Neural cell (in vitro differentiated cells): ENCODE results near the gene SHF. TPM values are rescaled to one million over a fixed set of nuclear protein-coding genes. Genes with fewer than 3 reads are reported as not detected.

Source experiments
- H2AFZ ChIP-seq: fragments of 200-600, 300-800 bp; sonication (generic), shearing (Covaris generic); 2 replicates; pipeline ENCODE4 v1.6.0; 2014; ENCODE audit warnings: low read depth, mild to moderate bottlenecking, antibody characterized with exemption, low read length, moderate library complexity
- H3F3A ChIP-seq: fragments of 200-600 bp; shearing (Covaris generic); 2 replicates; pipeline ENCODE4 v1.6.1; 2016; ENCODE audit warnings: mild to moderate bottlenecking, moderate library complexity, mixed read lengths, antibody characterized with exemption, low read length; ENCODE audit not compliant: insufficient read depth, poor library complexity, severe bottlenecking
- H3K27ac ChIP-seq: fragments of 200-600, 300-800 bp; sonication (generic), shearing (Covaris generic); 2 replicates; pipeline ENCODE4 v1.5.1; 2014; ENCODE audit warnings: mild to moderate bottlenecking, low read length, moderate library complexity
- H3K27me3 ChIP-seq: fragments of 300-800, 200-600 bp; sonication (generic), shearing (Covaris generic); 2 replicates; pipeline ENCODE4 v1.6.0; 2014; ENCODE audit warnings: mild to moderate bottlenecking, low read depth, low read length, moderate library complexity; ENCODE audit not compliant: insufficient read depth
- H3K36me3 ChIP-seq: fragments of 300-800, 200-600 bp; sonication (generic), shearing (Covaris generic); 2 replicates; pipeline ENCODE4 v1.5.1; 2014; ENCODE audit warnings: mild to moderate bottlenecking, antibody characterized with exemption, low read length, moderate library complexity; ENCODE audit not compliant: insufficient read depth
- H3K4me2 ChIP-seq: fragments of 300-800, 200-600 bp; sonication (generic), shearing (Covaris generic); 2 replicates; pipeline ENCODE4 v1.6.0; 2014; ENCODE audit warnings: mild to moderate bottlenecking, low read length
- H3K4me3 ChIP-seq: fragments of 300-800, 200-600 bp; sonication (generic), shearing (Covaris generic); 2 replicates; pipeline ENCODE4 v1.5.1; 2014; ENCODE audit warnings: mild to moderate bottlenecking, low read length, moderate library complexity
- H3K79me2 ChIP-seq: fragments of 200-600 bp; shearing (Covaris generic); replicated peaks from 2 replicates; pipeline ENCODE4 v1.6.0; 2014; ENCODE audit warnings: mild to moderate bottlenecking, low read length, moderate library complexity; ENCODE audit not compliant: insufficient read depth
- H3K9ac ChIP-seq: fragments of 300-800, 200-600 bp; sonication (generic), shearing (Covaris generic); 2 replicates; pipeline ENCODE4 v1.6.1; 2016; ENCODE audit warnings: mild to moderate bottlenecking, low read length, mixed read lengths
- H3K9me2 ChIP-seq: fragments of 200-600 bp; shearing (Covaris generic); 2 replicates; pipeline ENCODE4 v1.6.1; 2016; ENCODE audit warnings: mild to moderate bottlenecking, low read length, mixed read lengths; ENCODE audit not compliant: insufficient read depth
- H3K9me3 ChIP-seq: fragments of 200-600, 300-800 bp; sonication (generic), shearing (Covaris generic); 2 replicates; pipeline ENCODE4 v1.6.1; 2016; ENCODE audit warnings: mild to moderate bottlenecking, mixed run types, low read length, moderate library complexity, mixed read lengths
- H4K20me1 ChIP-seq: fragments of 200-600 bp; shearing (Covaris generic); 2 replicates; pipeline ENCODE4 v1.6.1; 2016; ENCODE audit warnings: mild to moderate bottlenecking, mixed run types; ENCODE audit not compliant: insufficient read depth
- CTCF ChIP-seq: fragments of 450-650 bp; IDR thresholded peaks from 2 replicates; pipeline ENCODE4 v1.5.1; 2014; ENCODE audit warnings: antibody characterized with exemption, mild to moderate bottlenecking, moderate library complexity; ENCODE audit not compliant: poor library complexity, severe bottlenecking
- EP300 ChIP-seq: fragments of 450-650 bp; conservative IDR thresholded peaks from 2 replicates; pipeline ENCODE4 v1.6.1; 2014; ENCODE audit warnings: antibody characterized with exemption, mild to moderate bottlenecking, moderate library complexity; ENCODE audit not compliant: poor library complexity, severe bottlenecking
- EZH2 ChIP-seq: fragments of 200-600, 300-800 bp; shearing (Covaris generic), sonication (generic); IDR thresholded peaks from 2 replicates; pipeline ENCODE4 v1.6.1; 2014; ENCODE audit warnings: antibody characterized with exemption, low read length, borderline replicate concordance, mild to moderate bottlenecking; ENCODE audit not compliant: insufficient read depth, poor library complexity, severe bottlenecking
- MXI1 ChIP-seq: fragments of 450-650 bp; conservative IDR thresholded peaks from 2 replicates; pipeline ENCODE4 v1.6.1; 2014; ENCODE audit warnings: antibody characterized with exemption, mild to moderate bottlenecking; ENCODE audit not compliant: poor library complexity, severe bottlenecking
- POLR2AphosphoS5 ChIP-seq: IDR thresholded peaks from 2 replicates; pipeline ENCODE4 v1.6.1; 2012
- RAD21 ChIP-seq: fragments of 450-650 bp; conservative IDR thresholded peaks from 2 replicates; pipeline ENCODE4 v1.6.1; 2014; ENCODE audit warnings: antibody characterized with exemption, mild to moderate bottlenecking, moderate library complexity
- SMC3 ChIP-seq: fragments of 450-650 bp; conservative IDR thresholded peaks from 2 replicates; pipeline ENCODE4 v1.6.1; 2014; ENCODE audit warnings: antibody characterized with exemption, mild to moderate bottlenecking, moderate library complexity; ENCODE audit not compliant: poor library complexity
- TAF1 ChIP-seq: IDR thresholded peaks from 2 replicates; pipeline ENCODE4 v1.6.1; 2012; ENCODE audit warnings: low read depth
- polyA plus RNA-seq: library from polyadenylated mRNA; depleted of rRNA; stranded (reverse); fragments of >200 nt; gene quantifications from 2 replicates; pipeline ENCODE4 v1.2.3, GENCODE V29; 2014
- TF ChIP-seq, protein P1 (sequence below): IDR thresholded peaks from 2 replicates; pipeline ENCODE4 v1.6.1; 2012; ENCODE audit warnings: borderline replicate concordance

The SHF gene
- polyA plus RNA-seq, 1 donor from 2014 or later: 41.5 TPM

GRCh38 chr15:45199136-45199810 lies 11.5 kb upstream of the SHF start:
- no peaks in the 10 kb centered on the region for H3K36me3 ChIP-seq
- H3K9me2 ChIP-seq: no peaks in the 10 kb centered on the region
- H3K27ac ChIP-seq: peak overlapping the region; percentile 99
- no peaks in the 10 kb centered on the region for H3K9me3 ChIP-seq
- peak overlapping the region; percentile 91 for H3K9ac ChIP-seq
- peaks cover 17% of the 10 kb centered on the region for H3F3A ChIP-seq
- no peaks in the 10 kb centered on the region for H3K27me3 ChIP-seq
- no peaks in the 10 kb centered on the region for H3K79me2 ChIP-seq
- peak overlapping the region; percentile 57 for H2AFZ ChIP-seq
- no peaks in the 10 kb centered on the region for H4K20me1 ChIP-seq
- H3K4me3 ChIP-seq: peak overlapping the region; percentile 75
- H3K4me2 ChIP-seq: peak overlapping the region; percentile 69
- TF ChIP-seq RAD21: no peak
- TF ChIP-seq, protein P1, sequence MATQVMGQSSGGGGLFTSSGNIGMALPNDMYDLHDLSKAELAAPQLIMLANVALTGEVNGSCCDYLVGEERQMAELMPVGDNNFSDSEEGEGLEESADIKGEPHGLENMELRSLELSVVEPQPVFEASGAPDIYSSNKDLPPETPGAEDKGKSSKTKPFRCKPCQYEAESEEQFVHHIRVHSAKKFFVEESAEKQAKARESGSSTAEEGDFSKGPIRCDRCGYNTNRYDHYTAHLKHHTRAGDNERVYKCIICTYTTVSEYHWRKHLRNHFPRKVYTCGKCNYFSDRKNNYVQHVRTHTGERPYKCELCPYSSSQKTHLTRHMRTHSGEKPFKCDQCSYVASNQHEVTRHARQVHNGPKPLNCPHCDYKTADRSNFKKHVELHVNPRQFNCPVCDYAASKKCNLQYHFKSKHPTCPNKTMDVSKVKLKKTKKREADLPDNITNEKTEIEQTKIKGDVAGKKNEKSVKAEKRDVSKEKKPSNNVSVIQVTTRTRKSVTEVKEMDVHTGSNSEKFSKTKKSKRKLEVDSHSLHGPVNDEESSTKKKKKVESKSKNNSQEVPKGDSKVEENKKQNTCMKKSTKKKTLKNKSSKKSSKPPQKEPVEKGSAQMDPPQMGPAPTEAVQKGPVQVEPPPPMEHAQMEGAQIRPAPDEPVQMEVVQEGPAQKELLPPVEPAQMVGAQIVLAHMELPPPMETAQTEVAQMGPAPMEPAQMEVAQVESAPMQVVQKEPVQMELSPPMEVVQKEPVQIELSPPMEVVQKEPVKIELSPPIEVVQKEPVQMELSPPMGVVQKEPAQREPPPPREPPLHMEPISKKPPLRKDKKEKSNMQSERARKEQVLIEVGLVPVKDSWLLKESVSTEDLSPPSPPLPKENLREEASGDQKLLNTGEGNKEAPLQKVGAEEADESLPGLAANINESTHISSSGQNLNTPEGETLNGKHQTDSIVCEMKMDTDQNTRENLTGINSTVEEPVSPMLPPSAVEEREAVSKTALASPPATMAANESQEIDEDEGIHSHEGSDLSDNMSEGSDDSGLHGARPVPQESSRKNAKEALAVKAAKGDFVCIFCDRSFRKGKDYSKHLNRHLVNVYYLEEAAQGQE: no peak
- TF ChIP-seq POLR2AphosphoS5: no peak
- no peak for TF ChIP-seq SMC3
- TF ChIP-seq TAF1: no peak
- TF ChIP-seq MXI1: peak; percentile 42

DNA sequence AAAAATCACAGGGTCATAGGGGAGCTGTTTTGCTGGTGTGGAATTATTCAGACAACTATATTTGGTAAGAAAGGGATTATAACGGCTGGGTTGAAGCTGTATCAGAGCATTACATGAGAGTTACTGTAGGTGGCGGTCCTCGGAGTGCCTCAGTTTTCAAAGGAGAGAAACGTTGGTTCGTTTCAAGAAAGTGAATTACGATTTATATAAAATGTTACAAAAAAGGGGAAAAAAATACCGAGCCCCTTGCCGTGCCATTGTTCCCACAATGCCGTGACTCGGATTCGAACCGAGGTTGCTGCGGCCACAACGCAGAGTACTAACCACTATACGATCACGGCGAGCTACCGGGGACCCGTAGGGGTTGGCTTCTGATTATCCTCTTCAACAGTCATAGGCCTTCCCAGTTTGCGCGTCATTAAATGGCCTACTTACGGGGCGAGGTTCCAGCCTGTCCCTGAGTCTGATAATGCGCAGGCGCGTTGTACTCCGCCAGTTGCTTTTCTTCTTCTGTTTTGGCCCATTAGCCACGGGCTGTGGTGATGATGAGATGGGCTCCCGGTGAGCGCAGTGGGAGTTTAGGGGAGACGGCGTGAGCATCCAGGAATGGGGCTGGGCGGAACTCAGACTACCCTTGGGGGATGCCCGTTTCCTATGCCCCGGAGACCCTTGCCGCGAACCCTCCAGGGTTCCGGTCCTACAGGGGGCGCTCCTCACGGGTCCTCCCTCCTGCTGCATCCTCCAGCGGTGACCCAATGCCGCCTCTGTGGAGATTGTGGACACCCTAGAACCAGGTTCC lies 10.8 kb upstream of the SHF start:
- peak; percentile 66 for TF ChIP-seq MXI1
- TF ChIP-seq, protein P1: peak; percentile 91
- peak; percentile 89 for TF ChIP-seq TAF1
- peak; percentile 49 for TF ChIP-seq EP300
- peak; percentile 41 for TF ChIP-seq SMC3
- no peak for TF ChIP-seq EZH2
- peak; percentile 79 for TF ChIP-seq CTCF
- peak; percentile 99 for TF ChIP-seq POLR2AphosphoS5
- peak; percentile 28 for TF ChIP-seq RAD21
- H3K9me3 ChIP-seq: no peaks in the 10 kb centered on the region
- H3K9me2 ChIP-seq: no peaks in the 10 kb centered on the region
- H4K20me1 ChIP-seq: no peaks in the 10 kb centered on the region
- H3K4me3 ChIP-seq: peak overlapping the region; percentile 75
- no peaks in the 10 kb centered on the region for H3K27me3 ChIP-seq
- H3F3A ChIP-seq: peaks cover 17% of the 10 kb centered on the region
- H3K79me2 ChIP-seq: no peaks in the 10 kb centered on the region
- H3K27ac ChIP-seq: peak overlapping the region; percentile 99
- H3K9ac ChIP-seq: peak overlapping the region; percentile 91
- H3K36me3 ChIP-seq: no peaks in the 10 kb centered on the region
- peak overlapping the region; percentile 69 for H3K4me2 ChIP-seq
- H2AFZ ChIP-seq: peak overlapping the region; percentile 61
